Measurements from ENCODE around the gene LSR. TPM values are rescaled to one million over a fixed set of nuclear protein-coding genes. Genes with fewer than 3 reads are reported as not detected.
A peak's percentile ranks its signal among the peaks of the same experiment; 100 is the strongest.

The LSR gene, protein sequence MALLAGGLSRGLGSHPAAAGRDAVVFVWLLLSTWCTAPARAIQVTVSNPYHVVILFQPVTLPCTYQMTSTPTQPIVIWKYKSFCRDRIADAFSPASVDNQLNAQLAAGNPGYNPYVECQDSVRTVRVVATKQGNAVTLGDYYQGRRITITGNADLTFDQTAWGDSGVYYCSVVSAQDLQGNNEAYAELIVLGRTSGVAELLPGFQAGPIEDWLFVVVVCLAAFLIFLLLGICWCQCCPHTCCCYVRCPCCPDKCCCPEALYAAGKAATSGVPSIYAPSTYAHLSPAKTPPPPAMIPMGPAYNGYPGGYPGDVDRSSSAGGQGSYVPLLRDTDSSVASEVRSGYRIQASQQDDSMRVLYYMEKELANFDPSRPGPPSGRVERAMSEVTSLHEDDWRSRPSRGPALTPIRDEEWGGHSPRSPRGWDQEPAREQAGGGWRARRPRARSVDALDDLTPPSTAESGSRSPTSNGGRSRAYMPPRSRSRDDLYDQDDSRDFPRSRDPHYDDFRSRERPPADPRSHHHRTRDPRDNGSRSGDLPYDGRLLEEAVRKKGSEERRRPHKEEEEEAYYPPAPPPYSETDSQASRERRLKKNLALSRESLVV
- total RNA-seq = 10 to 100 TPM in 1 of 2 experiments, 1 to 10 TPM in 1; 8.2 to 11.2 TPM

DNA sequence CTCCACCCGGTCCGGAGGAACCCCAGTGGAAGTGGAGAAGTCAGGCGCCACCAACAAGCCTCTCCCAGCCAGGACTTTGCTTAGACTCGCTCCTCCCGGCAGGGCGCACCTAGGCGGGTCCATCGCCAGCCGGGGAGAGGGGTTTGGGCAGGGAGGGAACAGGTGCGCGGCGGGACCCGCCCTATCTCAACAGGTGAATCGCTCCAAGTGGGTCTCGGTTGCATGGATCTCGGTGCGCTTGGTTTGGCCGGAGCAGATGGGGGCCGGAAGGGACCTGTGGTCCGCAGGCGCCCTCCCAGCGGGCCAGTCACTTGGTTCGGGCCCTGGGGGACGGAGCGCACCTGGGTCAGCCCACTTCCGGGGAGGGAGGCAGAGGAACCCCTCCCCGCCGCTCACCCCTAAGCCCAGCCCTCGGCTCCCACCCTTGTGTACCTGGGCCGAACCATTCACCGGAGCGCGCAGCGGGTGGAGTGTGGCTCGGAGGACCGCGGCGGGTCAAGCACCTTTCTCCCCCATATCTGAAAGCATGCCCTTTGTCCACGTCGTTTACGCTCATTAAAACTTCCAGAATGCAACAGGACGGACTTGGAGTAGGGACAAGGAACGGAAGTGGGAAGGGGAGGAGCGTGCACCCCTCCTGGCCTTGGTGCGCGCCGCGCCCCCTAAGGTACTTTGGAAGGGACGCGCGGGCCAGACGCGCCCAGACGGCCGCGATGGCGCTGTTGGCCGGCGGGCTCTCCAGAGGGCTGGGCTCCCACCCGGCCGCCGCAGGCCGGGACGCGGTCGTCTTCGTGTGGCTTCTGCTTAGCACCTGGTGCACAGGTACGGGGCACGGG, at the start of gene LSR:
Gene LSR, plus strand, starts transcription at position 693 of the 836 bp plus-strand sequence. Its CDS starts 21 bp downstream, at position 714.
- CTCF ChIA-PET = interaction anchor here (0.5 kb wide), 1 partner anchor 36 kb away, joined by 4 read pairs; no protein-coding TSS in a partner anchor
- intact Hi-C loops (cut with micrococcal nuclease) = loop anchor here (1.0 to 5.0 kb wide), 5 partner anchors 20 to 246 kb away; partner anchors contain the start of genes FFAR1 and USF2
- peak within 1 kb of the TSS; percentile 86 for H3K4me3 Mint-ChIP-seq
- no peaks in the 10 kb centered on the region for H3K27me3 Mint-ChIP-seq (ENCODE audit: low read depth)
- peaks cover 13% of the 10 kb centered on the region for H3K4me1 Mint-ChIP-seq (ENCODE audit: low read depth)
- H3K36me3 Mint-ChIP-seq (ENCODE audit: low read depth) = no peaks in the 10 kb centered on the region
- no peaks in the 10 kb centered on the region for H3K9me3 Mint-ChIP-seq
- H3K27ac Mint-ChIP-seq = peak within 1 kb of the TSS; percentile 90
- DNase-seq = peak; percentile 76

DNA sequence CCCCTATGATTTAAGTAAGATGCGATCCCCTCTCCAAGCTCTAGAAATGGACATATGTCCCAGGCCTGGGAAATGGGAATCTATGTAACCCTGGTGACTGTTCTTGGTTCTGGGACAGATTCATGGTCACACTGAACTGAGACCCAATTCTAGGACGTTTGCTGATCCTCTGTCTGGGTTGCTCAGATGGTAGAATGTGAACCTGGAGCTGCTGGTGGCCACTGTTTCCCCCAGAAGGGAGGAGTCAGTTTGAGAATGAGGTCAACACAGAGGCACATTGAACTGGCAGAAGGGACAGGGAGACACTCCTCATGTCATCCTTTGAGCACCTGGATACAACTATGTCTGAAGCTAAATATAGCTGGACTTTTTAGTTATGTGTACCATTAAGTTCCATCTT, 49.3 kb upstream of the LSR start:
- H3K4me1 Mint-ChIP-seq (ENCODE audit: low read depth) = peaks cover 45% of the 10 kb centered on the region
- no peaks in the 10 kb centered on the region for H3K36me3 Mint-ChIP-seq (ENCODE audit: low read depth)
- no peak for DNase-seq
- CTCF ChIA-PET = no interaction called here
- intact Hi-C loops (cut with micrococcal nuclease) = no loop called here
- no peak overlapping the region for H3K27ac Mint-ChIP-seq
- H3K4me3 Mint-ChIP-seq = no peak overlapping the region
- H3K27me3 Mint-ChIP-seq (ENCODE audit: low read depth) = no peaks in the 10 kb centered on the region
- H3K9me3 Mint-ChIP-seq = no peaks in the 10 kb centered on the region

DNA sequence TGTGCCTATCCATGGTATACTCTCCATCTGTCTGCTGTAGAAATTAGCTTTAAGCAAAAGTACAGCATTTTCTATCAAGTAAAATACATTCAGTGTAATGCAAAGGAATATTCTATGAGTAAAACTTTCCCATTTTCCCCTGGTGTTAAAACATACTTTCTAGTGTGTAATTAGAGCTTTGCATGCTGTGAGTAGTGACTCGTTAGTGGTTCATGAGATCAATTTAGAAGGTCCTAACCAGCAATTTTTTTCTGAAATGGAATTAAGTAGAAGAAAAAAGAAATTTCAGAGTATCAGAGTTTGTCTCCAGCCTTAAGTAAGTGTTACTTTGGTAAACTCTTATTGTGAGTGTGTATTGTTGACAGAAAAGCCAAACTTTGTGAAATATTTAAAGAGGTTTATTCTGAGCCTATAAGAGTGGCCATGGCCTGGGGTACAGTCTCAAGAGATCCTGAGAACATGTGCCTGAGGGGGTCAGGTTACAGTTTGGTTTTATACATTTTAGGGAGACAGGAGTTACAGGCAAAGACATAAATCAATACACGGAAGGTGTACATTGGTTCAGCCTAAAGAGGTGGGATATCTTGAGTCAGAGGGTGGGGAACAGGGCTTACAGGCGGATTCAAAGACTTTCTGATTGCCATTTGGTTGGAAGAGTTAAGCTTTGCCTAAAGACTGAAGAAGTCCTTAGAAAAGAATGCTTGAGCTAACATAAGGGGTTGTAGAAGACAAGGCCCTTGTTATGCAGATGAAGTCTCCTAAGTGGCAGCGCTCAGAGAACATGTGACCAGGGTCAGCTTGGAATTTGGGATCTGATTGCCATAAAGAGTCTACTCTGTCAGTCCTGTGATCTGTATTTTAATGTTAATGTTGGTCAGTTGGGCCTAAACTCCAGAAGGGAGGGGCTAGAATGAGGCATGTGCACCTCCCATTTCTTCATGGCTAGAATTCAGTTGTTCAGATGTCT, 45.8 kb upstream of the LSR start:
- H3K36me3 Mint-ChIP-seq (ENCODE audit: low read depth) = no peaks in the 10 kb centered on the region

DNA sequence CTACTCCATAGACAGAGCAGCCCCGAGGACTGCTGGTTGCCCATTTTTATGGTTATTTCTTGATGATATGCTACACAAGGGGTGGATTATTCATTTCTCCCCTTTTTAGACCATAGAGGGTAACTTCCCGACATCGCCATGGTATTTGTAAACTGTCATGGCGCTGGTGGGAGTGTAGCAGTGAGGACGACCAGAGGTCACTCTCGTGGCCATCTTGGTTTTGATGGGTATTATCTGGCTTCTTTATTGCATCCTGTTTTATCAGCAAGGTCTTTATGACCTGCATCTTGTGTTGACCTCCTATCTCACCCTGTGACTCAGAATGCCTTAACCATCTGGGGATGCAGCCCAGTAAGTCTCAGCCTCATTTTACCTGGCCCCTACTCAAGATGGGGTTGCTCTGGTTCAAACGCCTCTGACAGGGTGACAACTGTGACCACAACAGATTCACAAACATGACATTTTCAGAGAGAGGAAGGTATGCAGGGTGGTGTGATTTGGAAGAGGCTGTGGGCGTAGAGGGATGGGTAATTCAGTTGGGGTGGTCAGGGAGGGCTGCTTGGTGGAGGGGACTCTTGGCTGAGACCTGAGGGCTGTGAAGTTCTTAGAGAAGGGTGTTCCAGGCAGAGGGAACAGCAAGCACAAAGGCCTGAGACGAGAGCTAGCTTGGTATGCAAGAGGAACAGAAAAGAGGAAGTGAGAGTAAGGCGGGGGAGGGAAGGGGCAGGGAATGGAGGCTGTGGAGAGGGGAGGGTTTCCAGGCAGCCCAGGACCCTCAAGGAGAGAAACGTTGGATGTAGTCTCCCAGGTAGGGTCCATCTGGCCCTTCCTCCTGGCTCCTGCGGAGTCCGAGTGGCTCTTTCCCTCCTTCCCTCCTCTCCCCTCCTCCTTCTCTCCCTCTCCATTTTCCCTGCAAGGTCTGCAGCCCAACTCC, 43.7 kb upstream of the LSR start:
- Mint-ChIP-seq H3K4me3 (peak overlapping the region; percentile 9), H3K36me3 (ENCODE audit: low read depth) (no peaks in the 10 kb centered on the region)
- peak; percentile 55 for DNase-seq

More for the DNA sequence above, 45.8 kb upstream of the LSR start:
- DNase-seq = no peak
- intact Hi-C loops (cut with micrococcal nuclease) = no loop called here
- H3K4me1 Mint-ChIP-seq (ENCODE audit: low read depth) = peaks cover 71% of the 10 kb centered on the region
- H3K27ac Mint-ChIP-seq = peak overlapping the region; percentile 92
- H3K9me3 Mint-ChIP-seq = peaks cover 1% of the 10 kb centered on the region
- no peak overlapping the region for H3K4me3 Mint-ChIP-seq
- CTCF ChIA-PET = interaction anchor here (0.6 kb wide), 1 partner anchor 23 kb away, joined by 4 read pairs; no protein-coding TSS in a partner anchor
- no peaks in the 10 kb centered on the region for H3K27me3 Mint-ChIP-seq (ENCODE audit: low read depth)

DNA sequence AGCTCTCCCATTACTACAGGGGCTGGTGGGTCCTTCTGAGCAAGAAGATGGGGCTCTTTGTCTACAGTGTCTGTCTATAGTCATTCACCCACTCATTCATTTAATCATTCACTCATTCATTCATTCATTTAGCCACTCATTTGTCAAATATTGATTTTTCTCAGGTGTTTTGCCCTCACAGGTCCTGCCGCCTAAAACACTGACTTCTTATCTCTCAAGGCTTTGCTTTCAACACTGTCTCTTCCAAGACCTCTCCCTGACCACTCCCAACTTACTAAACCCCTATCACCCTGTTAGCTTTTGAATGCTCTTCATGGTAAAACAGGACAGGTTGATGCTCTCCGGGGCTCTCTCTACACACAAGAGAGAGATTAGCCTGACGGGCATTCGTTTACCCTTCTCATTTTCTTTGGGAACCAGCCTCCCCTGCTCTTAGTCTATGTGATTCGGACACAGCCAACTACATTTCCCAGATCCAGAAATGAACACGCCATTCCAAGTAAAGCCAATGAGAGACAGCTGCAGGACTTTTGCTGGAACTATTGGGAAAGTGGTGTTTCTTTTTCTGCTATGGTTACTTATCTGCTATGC, 43.0 kb upstream of the LSR start:
- H3K36me3 Mint-ChIP-seq (ENCODE audit: low read depth) = no peaks in the 10 kb centered on the region
- H3K9me3 Mint-ChIP-seq = peaks cover 4% of the 10 kb centered on the region
- H3K27ac Mint-ChIP-seq = peak overlapping the region; percentile 92
- peaks cover 78% of the 10 kb centered on the region for H3K4me1 Mint-ChIP-seq (ENCODE audit: low read depth)
- intact Hi-C loops (cut with micrococcal nuclease) = loop anchor here (1.0 kb wide), 1 partner anchor 8 kb away; no protein-coding TSS in a partner anchor
- no peak overlapping the region for H3K4me3 Mint-ChIP-seq
- no peak for DNase-seq
- H3K27me3 Mint-ChIP-seq (ENCODE audit: low read depth) = no peaks in the 10 kb centered on the region
- CTCF ChIA-PET = interaction anchor here (0.8 to 1.4 kb wide), 2 partner anchors 52 to 57 kb away, joined by 3 read pairs; partner anchors contain the start of gene FXYD5

More for the DNA sequence above, 43.7 kb upstream of the LSR start:
- intact Hi-C loops (cut with micrococcal nuclease) = no loop called here
- H3K4me1 Mint-ChIP-seq (ENCODE audit: low read depth) = peaks cover 78% of the 10 kb centered on the region
- H3K27ac Mint-ChIP-seq = peak overlapping the region; percentile 92
- peaks cover 4% of the 10 kb centered on the region for H3K9me3 Mint-ChIP-seq
- H3K27me3 Mint-ChIP-seq (ENCODE audit: low read depth) = no peaks in the 10 kb centered on the region
- CTCF ChIA-PET = no interaction called here

DNA sequence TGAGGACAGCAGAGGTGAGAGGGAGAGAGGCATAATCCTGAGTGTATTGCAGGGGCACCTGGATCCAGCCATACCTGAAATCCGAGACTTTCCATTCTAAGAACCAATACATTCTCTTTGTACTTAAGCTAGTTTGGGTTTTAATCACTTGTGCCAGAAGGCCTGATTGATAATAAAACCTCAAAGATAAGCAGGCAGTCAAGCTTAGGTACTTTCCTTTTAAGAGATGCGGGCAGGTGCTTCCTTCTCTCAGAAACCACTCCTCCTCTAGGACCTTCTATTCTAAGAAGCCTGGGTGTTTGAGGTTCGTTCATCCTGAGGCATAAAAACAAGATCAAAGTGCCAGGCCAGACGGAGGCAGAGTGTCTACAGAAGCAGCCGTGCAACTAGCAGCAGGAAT, 42.4 kb upstream of the LSR start:
- CTCF ChIA-PET = interaction anchor here (0.8 to 1.4 kb wide), 3 partner anchors 52 to 58 kb away, joined by 3 read pairs; partner anchors contain the start of gene FXYD5
- no peaks in the 10 kb centered on the region for H3K36me3 Mint-ChIP-seq (ENCODE audit: low read depth)
- DNase-seq = peak; percentile 65
- intact Hi-C loops (cut with micrococcal nuclease) = loop anchor here (1.0 kb wide), 1 partner anchor 8 kb away; no protein-coding TSS in a partner anchor
- H3K9me3 Mint-ChIP-seq = peaks cover 4% of the 10 kb centered on the region
- H3K4me1 Mint-ChIP-seq (ENCODE audit: low read depth) = peaks cover 75% of the 10 kb centered on the region
- H3K4me3 Mint-ChIP-seq = no peak overlapping the region
- H3K27ac Mint-ChIP-seq = peak overlapping the region; percentile 92
- H3K27me3 Mint-ChIP-seq (ENCODE audit: low read depth) = no peaks in the 10 kb centered on the region

DNA sequence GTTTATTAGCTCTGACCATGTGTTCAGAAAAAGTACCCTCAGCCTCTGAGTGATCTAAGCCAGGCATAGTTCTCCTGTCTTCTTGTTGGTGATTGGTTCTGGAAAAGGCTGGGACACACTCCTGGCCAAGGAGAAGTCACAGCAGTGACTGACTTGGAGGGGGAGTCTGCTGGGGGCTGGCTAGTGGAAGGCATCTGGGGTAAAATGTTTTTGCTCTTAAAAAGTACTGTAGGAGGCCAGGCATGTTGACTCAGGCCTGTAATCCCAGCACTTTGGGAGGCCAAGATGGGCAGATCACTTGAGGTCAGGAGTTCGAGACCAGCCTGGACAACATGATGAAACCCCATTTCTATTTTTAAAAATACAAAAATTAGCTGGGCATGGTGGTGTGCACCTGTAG, 41.9 kb upstream of the LSR start:
- Mint-ChIP-seq H3K27ac (peak overlapping the region; percentile 92), H3K27me3 (ENCODE audit: low read depth) (no peaks in the 10 kb centered on the region), H3K9me3 (peaks cover 4% of the 10 kb centered on the region), H3K36me3 (ENCODE audit: low read depth) (no peaks in the 10 kb centered on the region), H3K4me3 (peak overlapping the region; percentile 14), H3K4me1 (ENCODE audit: low read depth) (peaks cover 77% of the 10 kb centered on the region)
- CTCF ChIA-PET = interaction anchor here (1.0 to 1.4 kb wide), 2 partner anchors 53 to 58 kb away, joined by 3 read pairs; partner anchors contain the start of gene FXYD5
- DNase-seq = no peak
- intact Hi-C loops (cut with micrococcal nuclease) = loop anchor here (1.0 kb wide), 1 partner anchor 7 kb away; no protein-coding TSS in a partner anchor

DNA sequence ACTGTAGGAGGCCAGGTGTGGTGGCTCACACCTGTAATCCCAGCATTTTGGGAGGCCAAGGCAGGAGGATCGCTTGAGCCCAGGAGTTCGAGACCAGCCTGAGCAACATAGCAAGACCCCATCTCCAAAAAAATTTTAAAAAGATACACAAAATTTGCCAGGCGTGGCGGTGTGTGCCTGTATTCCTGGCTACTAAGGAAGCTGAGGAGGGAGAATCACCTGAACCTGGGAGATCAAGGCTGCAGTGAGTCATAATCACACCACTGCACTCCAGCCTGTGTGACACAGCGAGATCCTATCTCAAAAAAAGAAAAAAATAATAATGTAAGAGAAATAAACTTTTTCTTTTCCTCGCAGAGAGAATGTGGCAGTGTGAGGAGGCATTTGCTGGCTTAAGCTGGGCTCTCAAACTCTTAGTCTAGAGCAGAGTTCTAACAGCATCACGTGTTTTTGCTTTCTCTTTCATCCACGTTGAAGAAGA, 41.4 kb upstream of the LSR start:
- H3K4me1 Mint-ChIP-seq (ENCODE audit: low read depth) = peaks cover 78% of the 10 kb centered on the region
- H3K36me3 Mint-ChIP-seq (ENCODE audit: low read depth) = no peaks in the 10 kb centered on the region
- CTCF ChIA-PET = interaction anchor here (1.0 kb wide), 1 partner anchor 53 kb away, joined by 3 read pairs; the partner anchor contains the start of gene FXYD5
- H3K27ac Mint-ChIP-seq = peak overlapping the region; percentile 92
- peak; percentile 31 for DNase-seq
- H3K27me3 Mint-ChIP-seq (ENCODE audit: low read depth) = no peaks in the 10 kb centered on the region
- intact Hi-C loops (cut with micrococcal nuclease) = no loop called here
- no peak overlapping the region for H3K4me3 Mint-ChIP-seq
- H3K9me3 Mint-ChIP-seq = peaks cover 4% of the 10 kb centered on the region

DNA sequence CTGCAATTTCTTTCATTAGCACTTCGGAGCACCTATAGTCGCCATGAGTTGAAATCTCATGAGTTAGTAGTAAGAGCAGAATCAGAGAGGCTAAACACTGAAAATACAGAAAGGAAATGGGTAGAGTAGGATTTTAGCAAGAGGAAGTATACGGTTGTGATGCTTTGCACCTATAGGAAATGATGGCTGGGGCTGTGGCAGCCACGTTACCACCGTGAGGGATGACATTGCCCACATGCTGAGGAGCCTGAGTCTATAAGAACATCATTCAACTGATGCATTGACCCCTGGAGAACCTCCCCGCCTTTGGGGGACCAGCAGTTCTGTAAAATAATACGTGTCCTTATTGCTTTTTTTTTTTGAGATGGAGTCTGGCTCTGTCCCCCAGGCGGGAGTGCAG, 40.7 kb upstream of the LSR start:
- peak; percentile 21 for DNase-seq
- intact Hi-C loops (cut with micrococcal nuclease) = no loop called here
- Mint-ChIP-seq H3K27me3 (ENCODE audit: low read depth) (no peaks in the 10 kb centered on the region), H3K4me1 (ENCODE audit: low read depth) (peaks cover 78% of the 10 kb centered on the region), H3K36me3 (ENCODE audit: low read depth) (no peaks in the 10 kb centered on the region), H3K27ac (peak overlapping the region; percentile 92), H3K4me3 (no peak overlapping the region), H3K9me3 (peaks cover 4% of the 10 kb centered on the region)
- CTCF ChIA-PET = no interaction called here

DNA sequence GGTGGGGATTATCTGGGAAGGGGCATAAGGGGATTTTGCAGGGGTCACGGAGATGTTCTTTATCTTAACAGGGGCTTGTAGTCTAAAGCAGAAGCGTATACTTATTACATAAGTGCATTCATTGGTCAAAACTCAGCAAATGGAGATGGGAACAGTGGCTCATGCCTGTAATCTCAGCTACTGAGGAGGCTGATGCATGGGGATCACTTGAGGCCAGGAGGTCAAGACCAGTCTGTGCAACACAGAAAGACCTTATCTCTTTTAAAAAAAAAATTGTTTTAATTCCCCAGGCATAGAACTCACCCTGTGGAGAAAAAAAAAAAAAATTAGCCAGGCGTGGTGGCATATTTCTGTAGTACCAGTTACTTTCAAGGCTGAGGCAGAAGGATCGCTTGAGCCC, 39.2 kb upstream of the LSR start:
- H3K27me3 Mint-ChIP-seq (ENCODE audit: low read depth) = no peaks in the 10 kb centered on the region
- intact Hi-C loops (cut with micrococcal nuclease) = loop anchor here (1.0 to 10.0 kb wide), 4 partner anchors 38 to 503 kb away; partner anchors contain the start of gene LSR
- H3K36me3 Mint-ChIP-seq (ENCODE audit: low read depth) = no peaks in the 10 kb centered on the region
- H3K9me3 Mint-ChIP-seq = peaks cover 4% of the 10 kb centered on the region
- peaks cover 79% of the 10 kb centered on the region for H3K4me1 Mint-ChIP-seq (ENCODE audit: low read depth)
- no peak overlapping the region for H3K4me3 Mint-ChIP-seq
- peak overlapping the region; percentile 40 for H3K27ac Mint-ChIP-seq
- DNase-seq = peak; percentile 3
- CTCF ChIA-PET = no interaction called here
